Measurements from ENCODE around the gene EML6.

The EML6 gene

DNA sequence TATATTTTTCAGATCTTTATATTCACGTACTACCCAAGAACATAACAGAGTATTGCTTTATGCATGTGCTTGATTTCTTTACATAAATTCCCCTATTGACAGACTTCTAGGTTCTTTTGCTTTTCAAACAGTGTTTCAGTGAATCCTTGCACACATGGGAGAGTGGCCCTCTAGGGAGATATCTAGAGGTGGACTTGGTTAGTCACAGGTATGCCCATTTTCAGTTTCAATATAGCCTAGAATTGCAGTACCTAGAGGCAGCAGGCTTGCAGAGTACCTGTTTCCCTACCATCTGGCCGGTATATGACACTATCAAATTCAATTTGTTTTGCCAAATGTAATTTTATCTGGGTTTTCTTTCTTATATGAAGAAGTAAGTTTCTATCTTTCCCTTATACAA is 36.8 kb downstream of the EML6 start:
- no peak for DNase-seq

DNA sequence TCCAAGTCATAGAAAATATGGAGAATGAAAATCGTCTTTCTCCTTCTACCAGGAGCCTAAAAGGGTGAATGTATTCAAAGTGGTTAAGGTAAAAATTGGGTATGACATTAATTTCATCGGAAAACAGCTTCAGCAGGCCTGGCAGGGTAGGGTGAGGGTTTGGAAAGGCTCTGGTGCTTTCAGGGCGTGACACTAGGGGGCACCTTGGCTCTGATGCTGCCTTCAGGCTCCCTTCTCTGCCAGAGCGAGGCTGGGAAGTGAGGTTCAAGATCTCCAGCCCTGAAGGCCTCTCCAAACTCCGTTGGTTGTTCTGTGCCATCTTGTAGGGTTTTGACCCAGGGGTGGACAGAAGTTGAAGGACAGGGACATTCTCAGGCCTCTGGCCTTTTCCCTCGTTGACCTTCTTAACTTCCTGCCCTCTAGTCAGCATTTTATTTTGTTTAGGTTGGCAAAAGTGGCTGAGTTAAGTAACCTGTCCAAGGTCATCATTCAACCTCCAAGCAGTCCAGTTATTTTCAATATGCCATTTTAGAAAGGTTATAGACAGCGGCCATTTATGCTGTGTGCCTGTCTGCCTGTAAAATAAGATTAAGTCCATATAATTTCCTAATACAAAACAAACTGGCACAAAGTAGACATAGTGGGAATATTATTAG is 40.3 kb downstream of the EML6 start:
- DNase-seq, result no peak

DNA sequence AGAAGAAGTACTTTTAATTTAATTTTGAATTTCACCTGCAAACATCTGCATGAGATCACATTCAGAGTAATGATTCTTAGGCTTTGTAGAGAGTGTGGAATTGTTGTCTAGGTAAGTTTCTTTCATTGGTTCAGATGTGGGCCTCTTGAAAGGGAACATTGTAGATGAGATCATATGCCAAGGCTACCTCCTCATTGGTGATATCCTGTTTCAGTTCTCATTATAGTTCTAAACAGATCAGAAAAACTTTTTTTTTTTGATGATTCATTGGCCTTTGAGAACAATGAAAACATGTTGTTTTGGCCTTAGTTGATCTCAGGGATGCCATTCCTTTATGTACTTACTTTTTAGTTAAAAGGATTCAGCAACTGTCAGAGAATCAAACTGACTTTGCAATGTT is 44.5 kb downstream of the EML6 start:
- DNase-seq, result no peak

DNA sequence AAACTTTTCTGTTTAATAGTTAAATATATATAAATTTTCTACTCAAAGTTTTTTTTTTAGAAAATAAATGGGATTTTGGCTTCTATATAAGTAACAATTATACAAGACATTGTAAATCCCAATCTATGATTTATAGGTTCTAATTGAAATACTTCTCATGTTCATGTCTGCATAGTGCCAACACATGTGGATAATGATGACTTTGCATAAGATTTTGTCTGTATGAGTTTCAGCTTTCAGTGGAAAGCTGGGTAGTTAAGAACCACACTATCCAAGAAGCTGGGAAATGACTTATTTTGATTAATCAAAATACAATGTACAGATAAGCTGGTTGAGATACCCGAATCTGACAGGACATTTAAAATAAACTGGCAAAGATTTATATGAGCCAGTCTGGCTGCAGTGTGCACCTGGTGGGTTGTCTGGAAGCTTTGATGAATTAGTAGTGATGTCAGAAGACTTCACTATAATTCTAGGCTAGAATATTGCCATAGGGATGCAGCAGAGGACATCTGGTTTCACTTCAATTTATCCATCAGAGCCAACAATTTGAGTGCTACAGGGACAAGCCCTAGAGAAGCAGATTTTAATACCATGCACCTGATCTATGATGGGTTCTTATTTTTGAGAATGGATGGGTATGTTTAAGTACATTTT is 45.4 kb downstream of the EML6 start:
- no peak for DNase-seq

DNA sequence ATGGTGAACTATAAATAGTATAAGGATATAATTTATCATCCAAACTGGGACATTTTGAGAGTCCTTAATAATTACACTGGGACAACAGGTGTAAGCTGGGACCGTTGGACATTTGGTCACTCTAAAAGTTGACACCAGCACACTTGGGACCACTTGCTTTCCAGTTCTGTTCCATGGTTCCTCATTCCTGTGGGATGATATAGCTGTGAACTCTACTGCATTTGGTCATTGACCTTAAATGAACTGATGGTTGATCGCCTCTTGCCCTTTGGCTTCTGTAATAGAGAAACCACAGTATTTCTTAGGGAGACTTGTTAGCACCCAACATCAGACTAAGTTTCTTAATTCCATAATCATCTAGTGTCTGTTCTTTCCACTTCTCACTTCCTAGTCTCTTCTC is 46.7 kb downstream of the EML6 start:
- no peak for DNase-seq

DNA sequence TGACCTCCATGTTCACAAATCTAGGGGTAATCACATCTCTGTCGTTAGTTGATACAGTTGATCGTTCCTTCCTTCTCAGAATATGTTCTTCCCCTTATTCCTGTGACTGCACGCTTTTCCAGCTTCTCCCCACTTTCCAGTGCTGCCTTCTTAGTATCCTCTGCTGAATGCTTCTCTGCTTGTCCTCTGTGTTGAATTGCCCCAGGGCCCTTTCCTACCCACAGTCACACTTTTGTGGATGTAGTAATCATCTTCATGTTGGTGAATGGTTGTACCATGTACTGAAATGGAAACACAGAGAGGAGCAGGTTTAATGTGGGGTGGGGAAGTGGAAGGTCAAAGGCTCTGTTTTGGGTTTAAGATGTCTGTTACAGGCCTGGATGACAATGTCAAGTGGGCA is 47.2 kb downstream of the EML6 start:
- DNase-seq, result no peak

DNA sequence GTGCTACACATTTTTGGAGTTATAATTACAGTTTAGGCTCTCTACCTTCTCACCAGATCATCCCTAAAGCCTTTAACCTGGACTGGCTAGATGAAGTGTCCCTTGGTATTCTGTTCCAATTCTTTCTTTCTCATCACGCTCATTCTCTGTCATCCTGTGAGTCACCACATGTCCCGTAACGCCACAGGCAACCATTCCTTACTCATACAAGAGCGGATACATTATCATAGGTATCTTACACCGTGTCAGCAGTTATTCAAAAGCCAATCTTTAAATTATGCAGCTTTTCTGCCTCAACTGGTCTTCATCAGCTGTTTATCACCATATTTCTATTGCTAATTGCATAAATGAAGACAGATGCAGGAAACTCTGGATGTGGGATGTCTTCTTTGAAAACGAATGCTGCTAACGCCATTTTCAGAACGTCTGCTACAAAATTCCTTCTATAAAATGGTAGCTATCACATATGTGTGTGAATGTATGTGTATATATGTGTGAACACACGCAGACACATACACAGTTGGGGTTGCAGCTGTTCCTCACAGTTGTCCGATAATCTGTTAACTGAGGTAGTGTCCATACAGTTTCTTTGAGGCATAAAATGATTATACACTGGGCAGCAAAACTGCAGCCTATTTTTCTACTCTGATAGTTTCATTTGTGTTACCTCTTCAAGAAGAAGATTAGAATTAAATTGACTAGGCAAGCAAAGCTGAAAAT is 47.9 kb downstream of the EML6 start:
- no peak for DNase-seq

DNA sequence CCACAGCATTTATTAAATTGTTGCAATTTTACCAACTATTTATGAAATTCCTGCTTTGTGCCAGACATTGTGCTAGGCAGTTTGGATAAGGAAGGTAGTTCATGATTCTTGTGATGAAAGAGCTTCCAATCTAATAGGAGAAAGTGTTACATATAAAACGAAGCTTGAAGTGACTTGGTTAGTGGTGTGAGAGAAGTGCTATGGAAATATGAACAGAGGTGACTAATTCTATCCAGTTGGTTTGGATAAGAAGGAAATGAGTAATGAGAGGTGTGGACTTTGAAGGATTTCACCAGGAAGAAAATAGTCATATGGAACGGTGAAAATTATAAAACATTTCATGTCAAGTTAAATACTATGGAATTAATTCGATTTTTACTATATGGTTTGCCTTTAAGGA is 48.6 kb downstream of the EML6 start:
- DNase-seq, result no peak

DNA sequence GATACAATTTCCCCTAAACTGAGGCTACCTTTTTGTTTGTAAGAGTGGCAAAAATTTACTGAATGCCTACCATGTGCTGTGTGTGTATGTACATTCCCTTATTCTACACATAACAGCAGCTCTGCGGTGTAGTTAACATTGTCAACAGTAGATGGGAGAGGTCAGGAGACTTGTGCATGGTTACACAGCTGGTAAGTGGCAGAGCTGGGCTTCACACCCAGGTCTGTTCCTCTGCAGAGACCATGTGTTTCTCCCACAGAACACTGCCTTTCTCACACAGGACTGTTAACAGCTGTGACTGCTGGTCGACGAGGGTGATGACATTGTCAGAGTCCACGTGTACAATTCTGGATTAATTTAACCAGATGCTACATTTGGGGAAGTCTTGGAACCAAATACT is 49.1 kb downstream of the EML6 start:
- no peak for DNase-seq

DNA sequence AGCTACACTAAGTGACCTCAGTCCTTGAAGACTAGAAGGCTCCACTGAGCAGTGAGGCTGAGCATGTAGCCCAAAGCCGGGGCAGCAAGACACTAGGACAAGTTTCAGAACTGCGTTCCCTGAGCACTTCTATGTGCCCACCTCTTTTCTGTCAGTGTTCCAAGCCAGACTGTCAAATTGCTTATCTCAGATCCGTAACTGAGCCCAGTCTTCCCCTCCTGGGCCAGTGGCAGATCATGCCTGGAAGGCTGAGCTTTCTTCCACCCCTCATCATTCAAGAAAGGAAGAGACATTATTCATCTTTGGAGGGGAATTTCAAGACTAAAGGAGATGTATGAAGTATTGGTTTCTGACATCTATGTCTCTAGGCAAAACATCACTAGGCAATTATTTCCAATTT is 49.8 kb downstream of the EML6 start:
- no peak for DNase-seq

DNA sequence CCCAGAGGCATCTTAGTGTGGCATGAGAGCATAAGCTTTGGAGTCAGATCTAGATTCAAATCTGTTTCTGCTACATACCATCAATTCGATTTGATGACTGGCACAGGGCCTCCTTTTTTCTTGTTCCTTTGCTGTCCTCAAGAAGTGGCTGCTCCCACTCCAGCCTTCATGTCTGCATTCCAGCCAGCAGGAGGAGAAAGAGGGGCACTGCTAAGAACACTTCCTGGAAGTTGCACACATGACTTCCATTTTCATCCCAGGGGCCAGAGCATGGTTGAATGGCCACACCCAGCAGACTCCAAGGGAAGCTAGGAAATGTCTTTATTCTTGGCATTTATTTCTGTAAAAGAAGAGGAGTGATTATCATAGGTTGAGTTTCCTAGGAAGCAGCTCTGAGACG is 50.4 kb downstream of the EML6 start:
- DNase-seq, result no peak

DNA sequence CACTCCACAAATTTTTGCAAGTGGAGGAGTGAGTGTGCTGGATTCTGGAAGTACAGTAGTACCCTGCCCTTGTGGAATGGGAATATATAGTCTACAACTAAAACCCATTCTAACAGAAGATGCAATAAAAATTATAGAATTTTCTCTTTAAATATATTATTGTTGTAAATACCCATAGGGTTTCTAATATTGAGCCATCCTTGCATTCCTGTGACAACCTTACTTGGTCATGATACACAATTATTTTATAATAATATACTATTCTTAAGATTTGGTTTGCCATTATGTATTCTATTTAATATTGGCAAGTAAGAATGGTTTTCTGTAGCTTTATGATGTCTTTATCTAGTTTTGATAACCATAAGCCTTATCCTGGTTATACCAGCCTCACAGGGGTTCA is 52.2 kb downstream of the EML6 start:
- DNase-seq, result no peak

DNA sequence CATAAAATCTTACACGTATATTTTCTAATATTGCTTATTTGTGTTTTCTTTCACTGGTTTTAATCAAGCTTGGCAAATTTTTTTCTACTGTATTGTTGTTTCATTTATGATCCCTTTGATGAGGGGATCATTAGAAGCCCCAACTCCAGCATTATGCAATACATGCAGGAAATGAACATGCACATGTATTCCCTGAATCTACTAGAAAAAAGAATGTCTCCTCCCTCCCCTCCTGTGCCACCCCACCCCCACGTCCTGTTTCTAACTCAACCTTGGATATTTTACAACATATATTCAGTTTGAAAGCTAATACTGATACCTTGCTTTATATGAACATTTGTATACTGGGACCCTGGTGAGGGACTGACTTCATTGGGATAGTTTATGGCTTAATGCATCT is 53.0 kb downstream of the EML6 start:
- no peak for DNase-seq

DNA sequence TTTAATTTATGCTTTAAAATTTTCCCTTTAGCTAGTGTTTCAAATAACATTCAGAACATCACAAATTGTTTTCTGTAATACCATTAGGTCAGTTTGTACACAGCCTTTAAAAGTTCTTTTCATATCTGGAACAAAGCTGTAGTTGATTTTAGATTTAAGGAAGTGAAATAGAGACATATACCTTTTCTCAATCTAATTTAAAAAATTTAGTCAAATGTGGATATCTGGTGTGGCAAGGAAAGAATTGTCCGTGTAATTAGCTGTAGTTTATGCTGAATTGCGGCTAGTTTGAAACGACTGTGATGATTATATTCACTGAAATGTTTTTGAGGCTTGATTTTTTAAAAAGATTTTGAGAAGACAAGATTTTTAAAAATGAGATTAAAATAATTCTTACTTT is 59.9 kb downstream of the EML6 start:
- no peak for DNase-seq

DNA sequence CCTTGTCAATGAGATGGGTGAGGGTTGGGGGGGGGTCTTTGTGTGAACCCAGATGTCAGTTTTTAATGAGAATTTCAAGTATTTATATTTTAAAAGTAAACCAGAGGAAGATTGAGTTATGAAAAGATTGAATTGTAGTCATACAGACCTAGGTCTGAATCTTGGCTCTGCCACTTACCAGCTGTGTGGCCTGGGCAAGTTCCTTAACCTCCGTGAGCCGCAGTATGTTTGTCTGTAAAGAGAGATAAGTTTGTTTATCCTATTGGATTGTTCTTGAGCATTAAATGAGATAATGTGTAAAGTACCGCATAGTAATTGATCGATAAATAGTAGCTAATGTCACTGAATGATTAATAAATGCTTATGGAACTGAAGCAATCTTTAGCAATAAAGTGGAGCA is 63.8 kb downstream of the EML6 start:
- DNase-seq, result no peak

DNA sequence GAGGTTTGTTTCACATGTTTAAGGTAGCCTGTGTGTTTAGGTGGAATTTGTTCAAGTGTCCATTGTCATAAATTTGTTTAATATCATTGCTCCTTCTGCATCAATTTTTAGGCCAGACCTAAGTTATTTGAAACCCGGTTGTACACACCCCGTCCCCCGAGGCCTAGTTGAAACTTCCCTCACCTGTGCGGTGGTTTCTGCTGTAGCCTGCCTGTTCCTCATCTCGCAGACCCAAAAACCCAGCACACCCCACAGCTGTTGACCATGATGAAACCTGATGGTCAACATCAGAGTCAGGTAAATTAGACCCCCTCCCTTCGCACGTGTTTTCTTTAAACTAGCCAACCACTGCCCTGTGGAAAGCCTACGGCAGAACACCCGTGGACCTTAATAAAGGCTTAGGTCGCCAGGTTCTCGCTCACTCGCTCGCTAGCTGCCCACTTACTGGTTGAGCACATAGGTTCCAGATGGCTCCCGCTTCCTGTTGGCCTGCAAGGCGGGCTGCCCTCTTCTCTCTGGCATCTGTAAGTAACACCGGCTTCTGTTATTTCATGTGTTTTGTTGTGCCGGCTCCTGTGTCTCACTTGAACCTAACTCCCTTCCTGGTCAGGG is 64.4 kb downstream of the EML6 start:
- DNase-seq, result no peak

DNA sequence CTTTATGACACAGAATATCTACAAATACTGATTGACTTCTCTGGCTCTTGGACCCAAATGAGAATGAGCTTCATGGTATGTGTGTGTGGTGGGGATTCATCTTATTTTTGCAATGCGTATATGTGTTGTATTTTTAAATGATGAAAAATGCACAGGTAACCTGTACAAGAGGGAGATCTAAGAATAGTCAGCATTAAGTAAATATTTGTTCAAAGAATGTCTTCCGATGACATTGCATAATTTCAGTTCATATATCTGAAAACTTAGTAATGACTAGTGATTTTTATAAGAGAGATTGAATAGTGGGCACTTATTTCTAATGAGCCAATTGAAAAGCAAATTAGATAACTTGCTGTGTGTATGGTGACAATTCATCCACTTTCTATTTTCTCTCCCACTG is 66.4 kb downstream of the EML6 start:
- no peak for DNase-seq

DNA sequence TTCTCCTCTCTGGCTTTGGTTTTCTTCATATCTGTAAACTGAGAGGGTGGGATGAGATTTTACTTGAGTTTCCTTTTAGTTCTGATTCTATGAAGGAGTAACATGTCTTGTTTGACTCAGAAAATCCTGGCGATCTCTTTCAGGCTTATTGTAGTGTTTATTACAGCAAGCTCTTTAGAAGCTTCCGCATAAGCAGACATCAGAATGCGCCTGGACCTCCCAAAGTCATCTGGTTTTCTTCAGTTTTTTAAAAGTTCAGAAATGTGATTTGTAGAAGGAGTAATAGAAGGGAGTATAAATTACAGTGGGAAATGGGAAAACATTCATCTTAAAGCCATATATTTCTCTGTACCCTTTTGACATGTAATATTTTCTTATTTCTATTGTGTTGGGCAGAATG is 68.4 kb downstream of the EML6 start:
- DNase-seq, result no peak

DNA sequence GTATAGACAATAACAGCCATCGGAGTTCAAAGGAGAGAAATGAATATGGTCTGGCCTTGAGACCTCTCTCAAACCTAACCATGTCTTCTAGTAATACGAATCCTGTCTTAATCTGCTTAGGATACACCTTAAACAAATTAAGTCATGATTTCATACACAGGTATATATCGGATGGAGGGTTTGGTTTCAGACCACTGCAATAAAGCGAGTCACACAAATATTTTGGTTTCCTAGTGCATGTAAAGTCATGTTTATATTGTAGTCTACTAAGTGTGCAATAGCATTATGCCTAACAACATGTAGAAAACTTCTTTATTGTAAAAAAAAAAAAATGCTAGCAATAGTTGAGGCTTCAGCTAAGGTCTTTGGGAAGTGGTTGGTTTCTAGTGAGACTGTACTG is 73.8 kb downstream of the EML6 start:
- no peak for DNase-seq

DNA sequence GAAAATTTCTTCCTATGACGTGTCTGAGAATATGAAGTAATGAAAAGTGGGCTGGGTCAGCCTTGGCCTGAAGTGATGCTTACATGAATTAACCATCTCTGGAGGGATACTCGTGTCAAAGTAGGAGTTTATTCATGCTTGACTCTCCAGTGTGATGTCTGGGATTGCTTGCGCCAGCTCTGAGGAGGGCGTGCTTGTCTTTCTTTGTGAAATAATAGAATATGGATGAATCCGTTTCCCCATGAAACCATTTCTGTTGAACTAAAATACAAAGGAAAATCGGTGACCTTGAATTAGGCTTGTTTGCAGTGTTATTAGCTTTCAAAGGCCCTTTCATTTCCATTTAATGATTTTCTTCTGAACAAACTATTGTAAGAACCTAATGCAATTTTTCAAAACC is 77.9 kb downstream of the EML6 start:
- DNase-seq, result no peak

DNA sequence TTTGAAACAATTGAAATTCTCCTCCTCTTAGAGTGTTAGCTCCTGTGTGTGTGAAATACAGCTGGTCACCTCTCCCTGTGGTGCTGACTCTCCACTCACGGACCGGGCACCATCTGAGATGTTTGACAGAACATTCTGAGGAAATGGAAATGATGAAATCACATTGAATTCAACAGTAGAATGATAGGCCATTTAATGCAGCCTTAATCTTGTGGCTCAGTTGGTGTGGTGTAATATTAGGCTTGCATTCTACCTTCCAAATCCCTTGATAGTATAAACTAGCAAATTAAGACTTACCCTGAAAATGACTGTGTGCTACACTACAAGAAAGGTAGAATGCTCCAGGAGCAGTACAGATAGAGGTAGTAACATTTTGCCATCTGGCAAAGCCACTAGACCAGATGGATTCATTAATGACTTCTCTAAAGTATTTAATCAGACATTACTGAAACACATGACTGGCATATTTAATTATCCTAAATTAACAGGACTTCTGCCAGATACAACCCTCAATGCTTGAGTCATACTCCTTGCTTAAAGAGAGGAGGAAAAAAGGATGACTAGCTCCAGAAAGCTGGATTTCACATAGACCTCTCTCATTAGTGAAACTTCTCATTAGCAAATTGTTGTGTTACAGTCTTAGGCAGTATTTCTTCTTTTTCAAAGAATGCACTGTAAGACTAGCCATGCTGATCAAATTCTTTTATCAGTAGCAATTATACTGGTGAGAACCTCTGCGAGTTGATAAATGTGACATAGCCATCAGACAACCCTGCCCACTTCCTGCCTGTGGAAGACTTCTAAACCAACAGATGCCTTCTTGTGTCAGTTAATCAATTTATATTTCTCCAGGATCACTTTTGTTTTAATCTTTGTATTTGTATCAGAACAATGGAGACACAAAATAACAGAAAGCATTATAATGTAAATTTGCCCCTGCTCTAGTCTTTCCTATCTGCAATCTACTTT is 80.6 kb downstream of the EML6 start:
- DNase-seq, result no peak

DNA sequence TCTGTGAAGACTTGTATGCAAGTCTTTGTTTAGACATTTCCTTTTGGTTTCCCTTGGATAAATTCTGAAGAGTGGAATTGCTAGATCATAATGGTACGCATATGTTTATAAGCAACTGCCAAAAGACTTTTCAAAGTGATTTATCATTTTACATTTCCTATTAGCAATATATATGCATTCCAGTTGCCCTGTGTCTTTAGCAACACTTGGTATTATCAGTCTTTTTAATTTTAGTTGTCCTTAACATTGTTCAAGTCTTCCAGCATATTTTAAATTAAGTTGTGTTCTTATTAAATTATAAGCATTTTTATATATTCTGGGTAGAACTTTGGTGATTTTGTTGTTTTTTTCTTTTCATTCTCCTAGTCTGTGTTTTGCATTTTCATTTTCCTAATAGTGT is 81.8 kb downstream of the EML6 start:
- no peak for DNase-seq

DNA sequence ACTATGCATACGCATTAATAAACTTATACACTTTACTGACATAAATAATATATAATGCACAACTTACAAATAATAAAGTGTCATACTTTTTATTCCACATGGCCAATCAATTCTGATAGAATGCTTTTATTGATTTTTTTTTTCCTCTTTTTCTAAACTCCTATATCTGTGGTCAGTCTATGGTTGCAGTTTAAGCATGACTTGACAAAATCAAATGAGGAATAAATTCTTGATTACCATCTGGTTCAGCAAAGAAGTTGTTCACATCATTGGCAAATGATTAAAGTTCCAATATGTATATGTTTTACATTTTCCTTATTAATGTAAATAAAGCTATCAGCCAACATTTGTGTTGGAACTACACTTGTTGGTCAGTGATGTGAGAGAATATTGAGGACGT is 83.5 kb downstream of the EML6 start:
- DNase-seq, result no peak
